HepG2 (cell line): Measurements from ENCODE around the gene ABHD3. TPM values are rescaled to one million over a fixed set of nuclear protein-coding genes. Genes with fewer than 3 reads are reported as not detected.
A peak's percentile ranks its signal among the peaks of the same experiment; 100 is the strongest.

Experiments
- ATAC-seq: fragments of 200-7000 bp; cut with Tn5 transposase; 3 replicates; pipeline ENCODE4 v1.9.1; 2020; ENCODE audit warnings: mild to moderate bottlenecking, moderate library complexity
- BruUV-seq: library from RNA; stranded (reverse); fragments of 400-500 nt; replicated peaks from 2 replicates; lab custom pipeline; 2021; lab: Mats Ljungman, UMichigan
- CTCF ChIA-PET: fragments of 300-600 bp; formaldehyde crosslinking; extraction: SDS; loops from one replicate; lab custom pipeline; 2021; ENCODE audit warnings: low total read pairs, inconsistent platforms, low intra/inter-chr PET ratio; lab: Yijun Ruan, JAX
- POLR2A ChIA-PET: fragments of 350-600 bp; sonication (Branson Sonifier 250); formaldehyde crosslinking; loops from one replicate; lab custom pipeline; 2020; ENCODE audit warnings: antibody characterized with exemption, inconsistent platforms; lab: Yijun Ruan, JAX
- DNase-seq: peaks from one replicate; pipeline ENCODE4 v3.0.0-alpha.2; 2015; ENCODE audit warnings: low spot score
- FAIRE-seq: peaks from 3 replicates; lab custom pipeline; 2011; peaks lifted over from hg19 to GRCh38; lab: Jason Lieb, UNC
- H2AFZ ChIP-seq: one replicate; pipeline ENCODE4 v1.6.1; 2011; ENCODE audit warnings: low read length, inconsistent platforms
- H3K27ac ChIP-seq: fragments of 300-600 bp; 3 replicates; pipeline ENCODE4 v1.8.0; 2011; ENCODE audit warnings: mixed run types, mild to moderate bottlenecking, mixed read lengths, low read length, inconsistent platforms; ENCODE audit not compliant: insufficient read depth; ENCODE audit errors: extremely low read length
- H3K27me3 ChIP-seq, 2 experiments: fragments of 200-600 bp in 1 of 2; 2 replicates in 1 of 2; 3 replicates in 1 of 2; pipeline versions ENCODE4 v1.6.0 to v1.8.0; 2011; ENCODE audit warnings: low read length in 2 of 2, mild to moderate bottlenecking in 2 of 2, moderate library complexity in 2 of 2, inconsistent platforms in 1 of 2; ENCODE audit not compliant: insufficient read depth in 2 of 2, control insufficient read depth in 1 of 2
- H3K36me3 ChIP-seq, 2 experiments: fragments of 200-600 bp in 1 of 2; replicated peaks in 1 of 2; 2 replicates in 1 of 2; 3 replicates in 1 of 2; pipeline versions ENCODE4 v1.5.1 to v1.8.0; 2011; ENCODE audit warnings: low read length in 2 of 2, inconsistent platforms in 1 of 2; ENCODE audit not compliant: insufficient read depth in 2 of 2, control insufficient read depth in 1 of 2
- H3K4me1 ChIP-seq: 2 replicates; pipeline ENCODE4 v1.5.1; 2012; ENCODE audit warnings: low read length, inconsistent platforms; ENCODE audit not compliant: insufficient read depth
- H3K4me2 ChIP-seq: 2 replicates; pipeline ENCODE4 v1.6.0; 2011; ENCODE audit warnings: low read depth, low read length, inconsistent platforms
- H3K4me3 ChIP-seq, 3 experiments: fragments of 200-600 bp in 1 of 3; sonication (generic), shearing (Covaris generic) in 1 of 3; replicated peaks in 1 of 3; 2 replicates each; pipeline ENCODE4 v1.5.1; 2011 to 2016; ENCODE audit warnings: low read length in 3 of 3, inconsistent platforms in 2 of 3, low read depth in 2 of 3, mild to moderate bottlenecking in 2 of 3, control low read depth in 1 of 3, mixed read lengths in 1 of 3; ENCODE audit not compliant: insufficient read depth in 1 of 3
- H3K79me2 ChIP-seq: one replicate; pipeline ENCODE4 v1.6.1; 2011; ENCODE audit warnings: low read length, inconsistent platforms; ENCODE audit not compliant: insufficient read depth
- H3K9ac ChIP-seq: 2 replicates; pipeline ENCODE4 v1.6.0; 2011; ENCODE audit warnings: mild to moderate bottlenecking, low read depth, low read length, inconsistent platforms; ENCODE audit not compliant: insufficient read depth
- H3K9me3 ChIP-seq: 2 replicates; pipeline ENCODE4 v1.5.1; 2012; ENCODE audit warnings: mild to moderate bottlenecking, low read length
- H4K20me1 ChIP-seq: 2 replicates; pipeline ENCODE4 v1.6.0; 2011; ENCODE audit warnings: inconsistent platforms, mild to moderate bottlenecking, low read length, moderate library complexity; ENCODE audit not compliant: insufficient read depth
- HDAC6 ChIP-seq: fragments of 200-600 bp; sonication (generic); IDR thresholded peaks from 2 replicates; pipeline ENCODE4 v1.7.0; 2017; ENCODE audit warnings: mild to moderate bottlenecking, antibody characterized with exemption, low read length, low read depth
- RBM22 ChIP-seq: fragments of 200-400 bp; formaldehyde crosslinking; optimal IDR thresholded peaks from 2 replicates; pipeline ENCODE3; 2017; ENCODE audit warnings: mild to moderate bottlenecking, low read length, moderate library complexity
- STAG1 ChIP-seq: sonication (generic); formaldehyde crosslinking; IDR thresholded peaks from 2 replicates; pipeline ENCODE4 v1.4.0; 2020; ENCODE audit warnings: missing genetic modification reagents
- WGBS: methylation state at CpG from one replicate; pipeline ENCODE4 v1.1.6; 2017; ENCODE audit warnings: low lambda C conversion rate; 5-methylcytosine and 5-hydroxymethylcytosine counted together
- in situ Hi-C: cut with HindIII; loops from 2 replicates; pipeline ENCODE4 v1.10.0; 2017; ENCODE audit warnings: low pct_unique_long_range_greater_than_20kb; ENCODE audit not compliant: extremely low pct_ligation_motif_present
- intact Hi-C: fragments of 100-400 bp; cut with micrococcal nuclease; formaldehyde crosslinking; loops from one replicate; pipeline ENCODE4 v1.10.0; 2022; ENCODE audit not compliant: unreplicated experiment
- polyA plus RNA-seq, 8 experiments: library from polyadenylated mRNA; depleted of rRNA in 3 of 8; stranded (reverse) in 7 of 8; unstranded in 1 of 8; fragments of >200 nt; fragmentation: Illumina TruSeq in 4 of 8; extraction: Trizol in 4 of 8; gene quantifications; 2 replicates each; pipeline versions ENCODE4 v1.2.1 to v1.2.3, GENCODE V29; 2011 to 2016; ENCODE audit warnings: low read depth in 4 of 8, missing spikeins in 1 of 8, mixed read lengths in 1 of 8; ENCODE audit not compliant: insufficient read depth in 1 of 8
- total RNA-seq, 5 experiments: library from RNA; depleted of rRNA; stranded (reverse); fragments of >200 nt; fragmentation: Illumina TruSeq; extraction: Trizol; gene quantifications; 2 replicates each; pipeline ENCODE4 v1.2.3, GENCODE V29; 2016; ENCODE audit warnings: low read depth in 1 of 5
- TF ChIP-seq, protein P1 (sequence below): sonication (generic); formaldehyde crosslinking; IDR thresholded peaks from 2 replicates; pipeline ENCODE4 v1.5.1; 2020; ENCODE audit warnings: mild to moderate bottlenecking, missing genetic modification reagents

The ABHD3 gene
- total and polyA plus RNA-seq, 2 of the 13 experiments (the other 11 are each of a cell fraction or from before 2014, with no cell fraction given), result 32.1 to 40.2 TPM

DNA sequence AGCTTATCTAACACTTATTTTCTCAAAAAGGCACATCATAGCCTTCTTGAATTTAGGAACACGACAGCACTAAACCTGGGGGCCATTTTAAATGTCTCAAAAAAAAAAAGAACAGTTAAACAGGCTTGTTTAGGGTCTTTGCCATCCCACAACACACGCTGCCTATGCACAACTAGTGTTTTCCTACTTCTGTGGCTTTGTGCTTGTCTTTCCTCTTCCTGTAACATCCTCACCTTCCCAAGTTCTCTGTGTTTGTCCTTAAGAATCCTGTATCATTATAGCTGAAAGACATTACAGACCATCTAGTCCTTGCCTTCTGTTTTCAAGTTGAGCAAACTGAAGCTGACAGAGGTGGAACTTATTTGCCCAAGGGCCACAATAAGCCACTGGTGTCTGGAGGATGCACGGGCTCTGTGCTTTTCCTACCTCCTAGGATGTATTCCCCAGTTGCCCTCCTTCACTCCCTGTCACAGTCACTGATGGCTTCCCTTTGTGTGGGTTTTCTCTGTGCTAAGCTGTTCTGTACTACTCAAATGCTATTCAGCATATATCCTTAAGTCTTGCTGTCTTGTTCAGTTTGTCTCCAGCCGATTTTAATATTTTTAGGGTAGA lies 69.9 kb downstream of the ABHD3 start:
- H3K27me3 ChIP-seq, result no peaks in the 10 kb centered on the region
- intact Hi-C loops (no loop called here), in situ Hi-C loops (no loop called here)
- no peak for FAIRE-seq
- ATAC-seq, result no peak
- BruUV-seq, result no TSS peak
- 96% methylated on average over 4 of the region's 4 CpGs for WGBS
- no peak overlapping the region for H3K27ac ChIP-seq
- ChIA-PET CTCF (no interaction called here), POLR2A (interaction anchor here (1.9 kb wide), 1 partner anchor 10 kb away, joined by 4 read pairs; no protein-coding TSS in a partner anchor)
- no peak overlapping the region for H3K4me2 ChIP-seq
- H2AFZ ChIP-seq, result no peak overlapping the region
- no peaks in the 10 kb centered on the region for H4K20me1 ChIP-seq
- peaks cover 0 to 14% of the 10 kb centered on the region in 2 experiments; a peak in 3 of 5 replicates for H3K36me3 ChIP-seq
- H3K9me3 ChIP-seq, result no peaks in the 10 kb centered on the region
- H3K79me2 ChIP-seq, result no peaks in the 10 kb centered on the region
- H3K9ac ChIP-seq, result no peak overlapping the region
- no peak overlapping the region for H3K4me3 ChIP-seq
- DNase-seq, result no peak
- H3K4me1 ChIP-seq, result peaks cover 23% of the 10 kb centered on the region
- TF ChIP-seq, protein P1, sequence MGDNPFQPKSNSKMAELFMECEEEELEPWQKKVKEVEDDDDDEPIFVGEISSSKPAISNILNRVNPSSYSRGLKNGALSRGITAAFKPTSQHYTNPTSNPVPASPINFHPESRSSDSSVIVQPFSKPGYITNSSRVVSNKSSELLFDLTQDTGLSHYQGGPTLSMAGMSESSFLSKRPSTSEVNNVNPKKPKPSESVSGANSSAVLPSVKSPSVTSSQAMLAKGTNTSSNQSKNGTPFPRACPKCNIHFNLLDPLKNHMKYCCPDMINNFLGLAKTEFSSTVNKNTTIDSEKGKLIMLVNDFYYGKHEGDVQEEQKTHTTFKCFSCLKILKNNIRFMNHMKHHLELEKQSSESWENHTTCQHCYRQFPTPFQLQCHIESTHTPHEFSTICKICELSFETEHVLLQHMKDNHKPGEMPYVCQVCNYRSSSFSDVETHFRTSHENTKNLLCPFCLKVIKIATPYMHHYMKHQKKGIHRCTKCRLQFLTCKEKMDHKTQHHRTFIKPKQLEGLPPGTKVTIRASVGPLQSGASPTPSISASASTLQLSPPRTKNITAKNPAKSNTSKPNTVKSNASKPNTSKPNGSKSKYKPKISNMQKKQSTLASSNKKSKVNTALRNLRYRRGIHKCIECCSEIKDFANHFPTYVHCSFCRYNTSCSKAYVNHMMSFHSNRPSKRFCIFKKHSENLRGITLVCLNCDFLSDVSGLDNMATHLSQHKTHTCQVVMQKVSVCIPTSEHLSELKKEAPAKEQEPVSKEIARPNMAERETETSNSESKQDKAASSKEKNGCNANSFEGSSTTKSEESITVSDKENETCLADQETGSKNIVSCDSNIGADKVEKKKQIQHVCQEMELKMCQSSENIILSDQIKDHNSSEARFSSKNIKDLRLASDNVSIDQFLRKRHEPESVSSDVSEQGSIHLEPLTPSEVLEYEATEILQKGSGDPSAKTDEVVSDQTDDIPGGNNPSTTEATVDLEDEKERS (CRISPR knock-in tag), result no peak
- peak; percentile 86 for TF ChIP-seq RBM22

DNA sequence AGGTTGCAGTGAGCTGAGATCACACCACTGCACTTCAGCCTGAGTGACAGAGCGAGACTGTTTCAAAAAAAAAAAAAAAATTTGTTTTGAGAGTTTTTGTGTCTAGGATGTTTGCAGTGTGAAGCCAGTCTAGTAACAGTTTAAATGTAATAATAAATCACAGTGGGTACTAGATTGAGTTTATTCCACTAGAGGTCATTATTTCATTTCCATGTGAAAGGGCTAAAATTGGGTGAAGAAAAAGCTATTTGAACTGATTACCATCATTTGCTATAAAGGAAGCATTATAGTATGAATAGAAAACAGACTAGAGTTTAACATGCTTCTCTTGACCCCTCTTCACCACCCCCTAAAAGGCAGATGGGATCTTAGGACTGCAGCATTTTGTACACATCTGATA lies 72.2 kb downstream of the ABHD3 start:
- TF ChIP-seq STAG1 (CRISPR knock-in tag), result peak; percentile 24; the same call in 1 of the 2 replicates
- no peak for TF ChIP-seq HDAC6
- TF ChIP-seq, all 625 proteins: peak for 1
- CTCF ChIA-PET, result no interaction called here
- ATAC-seq, result no peak

More for the DNA sequence above, 72.2 kb downstream of the ABHD3 start:
- DNase-seq, result no peak
- H3K9ac ChIP-seq, result no peak overlapping the region
- in situ Hi-C loops (no loop called here), intact Hi-C loops (no loop called here)
- no peak overlapping the region for H3K4me3 ChIP-seq
- BruUV-seq, result no TSS peak
- H3K9me3 ChIP-seq, result no peaks in the 10 kb centered on the region
- H3K27ac ChIP-seq, result no peak overlapping the region
- H3K36me3 ChIP-seq, result peaks cover 7 to 36% of the 10 kb centered on the region in 2 experiments; a peak in 4 of 5 replicates
- no peaks in the 10 kb centered on the region for H3K27me3 ChIP-seq
- H3K4me2 ChIP-seq, result no peak overlapping the region
- H3K4me1 ChIP-seq, result peaks cover 6% of the 10 kb centered on the region
- POLR2A ChIA-PET, result no interaction called here
- H2AFZ ChIP-seq, result no peak overlapping the region
- 95% methylated on average over 1 of the region's 1 CpG for WGBS
- H4K20me1 ChIP-seq, result no peaks in the 10 kb centered on the region
- H3K79me2 ChIP-seq, result no peaks in the 10 kb centered on the region
- no peak for FAIRE-seq
